ENCODE results near the gene PCCA. TPM values are rescaled to one million over a fixed set of nuclear protein-coding genes. Genes with fewer than 3 reads are reported as not detected.
A peak's percentile ranks its signal among the peaks of the same experiment; 100 is the strongest.
"Not testable (repeated sequence)": the region's sequence is repeated elsewhere in the genome, so short reads cannot be mapped to it uniquely, and the experiment has no call there.

PCCA gene
- total and polyA plus RNA-seq, 2 of the 13 experiments (the other 11 are each of a cell fraction or from before 2014, with no cell fraction given): 15.0 to 32.2 TPM

GRCh38 chr13:100075700-100076587 is 12.9 kb upstream of the PCCA start (continued):
- TF ChIP-seq ZBTB7B (CRISPR knock-in tag; IDR thresholded peaks at IDR 0.05) (no peak), ZNF484 (CRISPR knock-in tag; IDR thresholded peaks at IDR 0.05; ENCODE audit: borderline replicate concordance, low read depth) (no peak), ELF3 (CRISPR knock-in tag; IDR thresholded peaks at IDR 0.05) (peak; percentile 32; the same call in 1 of the 2 replicates), CEBPB (IDR thresholded peaks at IDR 0.05; ENCODE audit: borderline replicate concordance, low read depth, low read length) (peak; percentile 55; the same call in 1 of the 2 replicates), MTERF4 (CRISPR knock-in tag; IDR thresholded peaks at IDR 0.05) (0 out of 2 replicates have a peak, but pooled peaks have one; percentile 48), TEAD3 (CRISPR knock-in tag; optimal IDR thresholded peaks at IDR 0.05; ENCODE audit: borderline replicate concordance) (peak; percentile 12), ZNF275 (CRISPR knock-in tag; IDR thresholded peaks at IDR 0.05; ENCODE audit: borderline replicate concordance) (0 out of 2 replicates have a peak, but pooled peaks have one; percentile 19), ZNF460 (CRISPR knock-in tag; IDR thresholded peaks at IDR 0.05; ENCODE audit: borderline replicate concordance) (peak; percentile 75; the same call in 1 of the 2 replicates), MATR3 (CRISPR knock-in tag; IDR thresholded peaks at IDR 0.05) (no peak), CEBPG (CRISPR knock-in tag; IDR thresholded peaks at IDR 0.05) (peak; percentile 49; the same call in 1 of the 2 replicates), PHF21A (CRISPR knock-in tag; IDR thresholded peaks at IDR 0.05) (0 out of 2 replicates have a peak, but pooled peaks have one; percentile 25), ZNF180 (CRISPR knock-in tag; IDR thresholded peaks at IDR 0.05; ENCODE audit: borderline replicate concordance, low read depth) (no peak), ZBTB8A (CRISPR knock-in tag; IDR thresholded peaks at IDR 0.05; ENCODE audit: borderline replicate concordance, low read depth) (no peak), ZNF770 (CRISPR knock-in tag; IDR thresholded peaks at IDR 0.05) (0 out of 2 replicates have a peak, but pooled peaks have one; percentile 15)

GRCh38 chr13:100079003-100079402 is 9.9 kb upstream of the PCCA start:
- H3K9me3 ChIP-seq (ENCODE audit: low read length); ATAC-seq; H3K4me3 ChIP-seq (replicated peaks in 1 of 3; ENCODE audit: insufficient read depth in 1 of 3, low read depth in 2 of 3, low read length in 3 of 3); H3K36me3 ChIP-seq (replicated peaks in 1 of 2; ENCODE audit: control insufficient read depth in 1 of 2, insufficient read depth in 2 of 2, low read length in 2 of 2); H2AFZ ChIP-seq (ENCODE audit: low read length); H3K27ac ChIP-seq (ENCODE audit: extremely low read length, insufficient read depth, low read length); FAIRE-seq; H3K4me2 ChIP-seq (ENCODE audit: low read depth, low read length); H3K79me2 ChIP-seq (ENCODE audit: insufficient read depth, low read length); POLR2A ChIA-PET; H3K9ac ChIP-seq (ENCODE audit: insufficient read depth, low read depth, low read length); CTCF ChIA-PET (ENCODE audit: low intra/inter-chr PET ratio, low total read pairs); BruUV-seq (replicated peaks); intact Hi-C loops (cut with micrococcal nuclease; ENCODE audit: unreplicated experiment); DNase-seq (ENCODE audit: low spot score); in situ Hi-C loops (cut with HindIII; ENCODE audit: extremely low pct_ligation_motif_present, low pct_unique_long_range_greater_than_20kb); H3K27me3 ChIP-seq (ENCODE audit: control insufficient read depth in 1 of 2, insufficient read depth in 2 of 2, low read length in 2 of 2); H4K20me1 ChIP-seq (ENCODE audit: insufficient read depth, low read length): not testable (repeated sequence)
- WGBS (ENCODE audit: low lambda C conversion rate): 91% methylated on average over 3 of the region's 9 CpGs
- peaks cover 20% of the 10 kb centered on the region for H3K4me1 ChIP-seq (ENCODE audit: insufficient read depth, low read length)
